WERI-Rb-1 (cell line): Measurements from ENCODE around the gene ACOT7.

Experiments used
- DNase-seq: peaks from one replicate; pipeline ENCODE4 v3.0.0-alpha.2; 2020
- H3K27ac ChIP-seq: fragments of 250-450 bp; sonication (Bioruptor Pico); 2 replicates; pipeline ENCODE4 v1.5.1; 2020; ENCODE audit warnings: mild to moderate bottlenecking, moderate library complexity
- H3K27me3 ChIP-seq: fragments of 250-450 bp; sonication (Bioruptor Pico); 2 replicates; pipeline ENCODE4 v1.5.1; 2021; ENCODE audit warnings: mild to moderate bottlenecking, low read depth, moderate library complexity; ENCODE audit not compliant: insufficient read depth, severe bottlenecking
- H3K36me3 ChIP-seq: fragments of 250-450 bp; sonication (Bioruptor Pico); 2 replicates; pipeline ENCODE4 v1.5.1; 2020; ENCODE audit warnings: mild to moderate bottlenecking, moderate library complexity
- H3K4me3 ChIP-seq: 2 replicates; pipeline ENCODE4 v1.5.1; 2011; ENCODE audit warnings: low read depth, mild to moderate bottlenecking, control low read depth, low read length
- H3K9me3 ChIP-seq: fragments of 250-450 bp; sonication (Bioruptor Pico); 2 replicates; pipeline ENCODE4 v1.5.1; 2021; ENCODE audit warnings: mild to moderate bottlenecking, moderate library complexity; ENCODE audit not compliant: severe bottlenecking
- TF ChIP-seq, protein P1 (sequence below): IDR thresholded peaks from 2 replicates; pipeline ENCODE4 v1.5.1; 2011; ENCODE audit warnings: low read depth, mild to moderate bottlenecking, control low read depth, inconsistent platforms, low read length

ACOT7 gene

DNA sequence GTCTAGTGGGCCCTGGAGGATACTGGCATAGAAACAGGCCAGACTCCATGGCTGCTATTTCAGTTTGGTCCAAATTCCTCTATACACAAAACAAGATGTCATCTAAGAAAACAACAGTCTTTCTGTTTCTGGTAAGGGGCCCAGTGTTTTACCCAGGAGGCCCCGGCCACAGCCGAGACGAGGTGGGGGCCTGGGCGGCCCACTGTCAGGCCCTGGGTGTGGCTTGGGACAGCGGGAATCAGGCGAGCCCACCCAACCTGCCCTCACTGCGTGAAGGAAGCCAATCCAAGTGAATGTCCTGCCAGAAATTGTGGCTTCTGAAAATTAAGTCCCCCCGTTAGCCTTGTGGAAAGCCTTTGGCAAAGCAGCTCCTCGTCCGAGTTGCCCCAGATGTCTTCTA is 101.5 kb downstream of the ACOT7 start:
- Histone ChIP-seq H3K9me3 (no peaks in the 10 kb centered on the region), H3K27me3 (no peaks in the 10 kb centered on the region), H3K36me3 (peaks cover 38% of the 10 kb centered on the region), H3K4me3 (no peak overlapping the region), H3K27ac (no peak overlapping the region)
- TF ChIP-seq, protein P1, sequence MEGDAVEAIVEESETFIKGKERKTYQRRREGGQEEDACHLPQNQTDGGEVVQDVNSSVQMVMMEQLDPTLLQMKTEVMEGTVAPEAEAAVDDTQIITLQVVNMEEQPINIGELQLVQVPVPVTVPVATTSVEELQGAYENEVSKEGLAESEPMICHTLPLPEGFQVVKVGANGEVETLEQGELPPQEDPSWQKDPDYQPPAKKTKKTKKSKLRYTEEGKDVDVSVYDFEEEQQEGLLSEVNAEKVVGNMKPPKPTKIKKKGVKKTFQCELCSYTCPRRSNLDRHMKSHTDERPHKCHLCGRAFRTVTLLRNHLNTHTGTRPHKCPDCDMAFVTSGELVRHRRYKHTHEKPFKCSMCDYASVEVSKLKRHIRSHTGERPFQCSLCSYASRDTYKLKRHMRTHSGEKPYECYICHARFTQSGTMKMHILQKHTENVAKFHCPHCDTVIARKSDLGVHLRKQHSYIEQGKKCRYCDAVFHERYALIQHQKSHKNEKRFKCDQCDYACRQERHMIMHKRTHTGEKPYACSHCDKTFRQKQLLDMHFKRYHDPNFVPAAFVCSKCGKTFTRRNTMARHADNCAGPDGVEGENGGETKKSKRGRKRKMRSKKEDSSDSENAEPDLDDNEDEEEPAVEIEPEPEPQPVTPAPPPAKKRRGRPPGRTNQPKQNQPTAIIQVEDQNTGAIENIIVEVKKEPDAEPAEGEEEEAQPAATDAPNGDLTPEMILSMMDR, result no peak
- DNase-seq, result no peak

DNA sequence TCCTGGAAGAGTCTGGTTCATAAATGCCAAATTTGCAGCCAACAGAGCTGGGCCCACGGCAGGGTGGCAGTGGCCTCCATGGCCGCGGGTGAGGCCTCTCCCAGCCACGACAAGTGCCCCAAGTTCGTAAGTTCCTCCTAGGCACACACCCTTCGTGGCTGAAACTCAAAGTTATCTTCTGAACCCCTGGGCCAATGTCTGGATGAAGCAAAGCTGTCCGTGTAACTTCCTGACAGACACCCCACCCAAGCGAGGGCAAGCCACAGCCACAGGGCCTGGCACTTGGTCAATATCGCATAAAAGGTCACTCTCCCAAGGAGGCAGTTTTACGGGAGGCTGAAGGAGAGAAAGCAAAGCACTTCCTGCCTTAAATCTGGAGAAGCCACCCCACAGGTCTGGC is 104.9 kb downstream of the ACOT7 start:
- TF ChIP-seq, protein P1, result no peak
- no peak overlapping the region for H3K4me3 ChIP-seq
- H3K27me3 ChIP-seq, result no peaks in the 10 kb centered on the region
- H3K27ac ChIP-seq, result no peak overlapping the region
- no peaks in the 10 kb centered on the region for H3K9me3 ChIP-seq
- no peak for DNase-seq
- peaks cover 19% of the 10 kb centered on the region for H3K36me3 ChIP-seq

DNA sequence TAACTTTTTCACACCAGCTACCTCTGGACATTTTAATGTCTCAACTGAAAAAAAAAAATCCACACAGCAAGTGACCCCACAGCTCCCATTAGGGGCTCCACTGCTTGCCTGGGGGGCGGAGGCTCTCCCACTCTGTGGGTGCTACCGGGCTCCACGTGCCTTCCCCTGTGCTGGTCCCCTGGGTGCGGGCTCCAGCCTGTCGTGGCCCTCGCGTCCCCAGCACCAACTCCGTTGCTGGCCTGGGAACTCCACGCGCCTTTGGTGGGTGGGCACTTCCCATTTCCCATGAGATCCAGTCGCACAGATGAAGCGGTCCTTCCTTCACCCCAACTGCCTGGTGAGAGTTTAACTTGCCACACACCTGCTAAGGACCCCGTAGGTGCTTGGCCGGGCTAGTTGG is 105.5 kb downstream of the ACOT7 start:
- Histone ChIP-seq H3K9me3 (no peaks in the 10 kb centered on the region), H3K36me3 (peaks cover 12% of the 10 kb centered on the region), H3K27me3 (no peaks in the 10 kb centered on the region), H3K4me3 (no peak overlapping the region), H3K27ac (no peak overlapping the region)
- DNase-seq, result no peak
- TF ChIP-seq, protein P1, result no peak

DNA sequence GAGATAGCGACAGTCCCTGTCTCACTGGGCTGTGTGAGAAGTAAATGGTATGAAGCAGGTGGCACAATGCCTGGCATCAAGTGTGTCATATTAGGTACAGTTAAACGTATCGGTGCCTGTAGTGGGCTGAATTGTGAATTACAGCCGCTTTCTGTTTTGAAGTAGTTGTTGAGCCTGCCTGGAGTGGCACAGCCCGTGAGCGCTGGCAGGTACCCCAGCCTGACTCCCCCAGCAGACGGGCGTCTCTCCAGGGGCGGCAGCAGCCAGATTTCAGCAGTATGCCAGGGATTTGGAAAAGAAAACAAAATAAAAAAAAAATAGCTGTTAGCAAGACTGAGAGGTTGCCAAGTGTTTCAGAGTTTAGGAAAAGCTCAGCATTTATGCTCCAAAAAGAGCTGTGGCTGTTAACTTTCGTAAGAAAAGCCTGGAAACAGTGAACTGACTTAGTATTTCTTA is 106.1 kb downstream of the ACOT7 start:
- no peaks in the 10 kb centered on the region for H3K9me3 ChIP-seq
- H3K4me3 ChIP-seq, result no peak overlapping the region
- no peaks in the 10 kb centered on the region for H3K27me3 ChIP-seq
- H3K36me3 ChIP-seq, result peaks cover 10% of the 10 kb centered on the region
- TF ChIP-seq, protein P1, result no peak
- H3K27ac ChIP-seq, result no peak overlapping the region
- no peak for DNase-seq

DNA sequence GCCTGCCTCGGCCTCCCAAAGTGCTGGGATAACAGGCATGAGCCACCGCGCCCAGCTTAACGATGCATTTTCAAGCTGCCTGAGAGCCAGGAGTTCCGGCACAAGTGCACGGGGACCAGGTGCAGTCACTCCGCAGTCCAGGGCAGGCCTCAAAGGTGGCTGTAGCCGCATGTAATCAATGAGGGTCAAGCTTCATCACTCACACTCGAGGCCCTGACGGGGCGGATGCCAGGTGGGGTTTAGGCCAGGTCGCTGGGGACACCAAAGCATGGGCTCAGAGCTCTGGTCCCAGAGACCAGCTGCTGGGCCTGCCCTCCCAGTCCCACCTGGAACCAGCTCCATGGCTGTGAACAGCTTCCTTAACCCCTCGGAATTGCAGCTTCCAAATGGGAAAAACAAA is 106.5 kb downstream of the ACOT7 start:
- Histone ChIP-seq H3K27ac (no peak overlapping the region), H3K36me3 (peaks cover 9% of the 10 kb centered on the region), H3K9me3 (no peaks in the 10 kb centered on the region), H3K4me3 (no peak overlapping the region), H3K27me3 (no peaks in the 10 kb centered on the region)
- no peak for DNase-seq
- TF ChIP-seq, protein P1, result no peak

DNA sequence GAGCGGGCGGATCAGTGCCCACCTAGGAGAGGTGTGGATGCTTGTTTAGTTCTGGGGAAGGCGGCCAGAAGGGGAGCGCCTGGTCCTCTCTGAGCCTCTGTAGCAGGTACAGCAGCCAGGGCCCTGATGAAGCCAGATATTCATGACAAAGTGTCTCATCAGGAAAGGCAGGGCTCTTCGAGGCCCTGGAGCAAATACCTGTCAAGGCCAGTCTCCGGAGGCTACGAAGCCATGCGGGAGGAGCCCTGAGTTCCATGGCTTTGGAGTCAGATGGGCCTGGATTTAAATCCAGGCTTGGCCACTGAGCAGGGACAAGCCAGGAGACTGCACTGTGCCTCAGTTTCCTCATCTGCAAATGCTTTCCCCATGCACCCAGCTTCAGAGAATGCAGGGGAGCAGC is 107.3 kb downstream of the ACOT7 start:
- TF ChIP-seq, protein P1, result no peak
- peaks cover 8% of the 10 kb centered on the region; the same call in 1 of the 2 replicates for H3K36me3 ChIP-seq
- no peak overlapping the region for H3K4me3 ChIP-seq
- no peak overlapping the region for H3K27ac ChIP-seq
- no peaks in the 10 kb centered on the region for H3K9me3 ChIP-seq
- no peak for DNase-seq
- no peaks in the 10 kb centered on the region for H3K27me3 ChIP-seq
